ENCODE results near the gene LMBRD1. TPM values are rescaled to one million over a fixed set of nuclear protein-coding genes. Genes with fewer than 3 reads are reported as not detected.

Gene LMBRD1
- total and polyA plus RNA-seq, 12 donors: 35.6 to 63.8 (median 46.5) TPM

DNA sequence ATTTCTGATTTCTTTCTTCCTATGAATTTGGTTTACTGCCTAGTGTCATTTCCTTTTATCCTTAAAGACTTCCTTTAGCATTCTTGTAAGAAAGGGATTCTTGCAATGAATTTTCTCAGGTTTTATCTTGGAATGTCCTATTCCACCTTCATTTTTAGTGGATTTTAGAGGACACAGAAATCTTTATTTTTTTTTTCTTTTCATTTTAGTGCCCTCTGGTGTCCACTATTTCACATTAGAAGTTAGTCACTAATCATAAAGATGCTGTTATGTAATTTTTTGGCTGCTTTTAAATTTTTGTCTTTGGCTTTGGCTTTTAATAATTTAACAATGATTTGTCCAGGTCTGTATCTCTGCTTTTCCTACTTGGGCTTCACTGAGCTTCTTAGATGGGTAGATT, 28.1 kb downstream of the LMBRD1 start:
- H3K27ac ChIP-seq: no peak overlapping the region
- no peaks in the 10 kb centered on the region for H3K4me1 ChIP-seq
- ATAC-seq: no peak
- DNase-seq: no peak
- H3K9me3 ChIP-seq: peaks cover 0 to 10% (median 0%) of the 10 kb centered on the region in 11 donors
- H3K36me3 ChIP-seq: no peaks in the 10 kb centered on the region
- no peak overlapping the region for H3K4me3 ChIP-seq
- no peaks in the 10 kb centered on the region for H3K27me3 ChIP-seq
- intact Hi-C loops (cut with DNase I): no loop called here
- TF ChIP-seq, protein P1, sequence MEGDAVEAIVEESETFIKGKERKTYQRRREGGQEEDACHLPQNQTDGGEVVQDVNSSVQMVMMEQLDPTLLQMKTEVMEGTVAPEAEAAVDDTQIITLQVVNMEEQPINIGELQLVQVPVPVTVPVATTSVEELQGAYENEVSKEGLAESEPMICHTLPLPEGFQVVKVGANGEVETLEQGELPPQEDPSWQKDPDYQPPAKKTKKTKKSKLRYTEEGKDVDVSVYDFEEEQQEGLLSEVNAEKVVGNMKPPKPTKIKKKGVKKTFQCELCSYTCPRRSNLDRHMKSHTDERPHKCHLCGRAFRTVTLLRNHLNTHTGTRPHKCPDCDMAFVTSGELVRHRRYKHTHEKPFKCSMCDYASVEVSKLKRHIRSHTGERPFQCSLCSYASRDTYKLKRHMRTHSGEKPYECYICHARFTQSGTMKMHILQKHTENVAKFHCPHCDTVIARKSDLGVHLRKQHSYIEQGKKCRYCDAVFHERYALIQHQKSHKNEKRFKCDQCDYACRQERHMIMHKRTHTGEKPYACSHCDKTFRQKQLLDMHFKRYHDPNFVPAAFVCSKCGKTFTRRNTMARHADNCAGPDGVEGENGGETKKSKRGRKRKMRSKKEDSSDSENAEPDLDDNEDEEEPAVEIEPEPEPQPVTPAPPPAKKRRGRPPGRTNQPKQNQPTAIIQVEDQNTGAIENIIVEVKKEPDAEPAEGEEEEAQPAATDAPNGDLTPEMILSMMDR (IDR thresholded peaks at IDR 0.05): peak in 3 of 9 donors; percentile 13 to 15 (median 13)

DNA sequence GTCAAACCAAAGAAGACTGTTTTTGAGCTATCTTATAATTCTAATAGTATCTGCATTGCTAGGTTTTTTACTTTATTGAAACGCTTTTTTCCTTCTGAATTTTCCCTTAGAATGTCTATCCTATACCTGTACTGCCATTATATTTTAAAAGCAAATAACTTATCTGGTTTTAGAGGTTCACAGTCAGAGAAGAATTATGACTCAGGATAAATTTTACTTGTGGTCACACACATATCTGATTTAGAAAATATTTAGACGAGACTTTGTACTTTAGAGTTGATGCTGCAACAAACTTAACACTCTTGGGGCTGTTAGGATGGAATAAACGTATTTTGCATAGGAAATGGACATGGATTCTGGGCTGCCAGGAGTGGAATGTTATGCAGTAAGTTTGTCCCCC, 33.0 kb downstream of the LMBRD1 start:
- no peaks in the 10 kb centered on the region for H3K36me3 ChIP-seq
- TF ChIP-seq, protein P1 (IDR thresholded peaks at IDR 0.05): no peak
- H3K27ac ChIP-seq: no peak overlapping the region
- H3K27me3 ChIP-seq: no peaks in the 10 kb centered on the region
- 93 to 94% methylated on average over 3 of the region's 3 CpGs for WGBS, 2 donors
- H3K9me3 ChIP-seq: no peaks in the 10 kb centered on the region
- ATAC-seq (no peak), DNase-seq (no peak)
- intact Hi-C loops (cut with DNase I): no loop called here
- no peak overlapping the region for H3K4me3 ChIP-seq
- H3K4me1 ChIP-seq: peaks cover 0 to 8% (median 0%) of the 10 kb centered on the region in 9 donors

GRCh38 chr6:69761853-69762252, 35.0 kb downstream of the LMBRD1 start:
- WGBS, 2 donors: 70 to 76% methylated on average over 2 of the region's 2 CpGs
- no peak for DNase-seq
- TF ChIP-seq, protein P1 (IDR thresholded peaks at IDR 0.05): no peak
- intact Hi-C loops (cut with DNase I): no loop called here
- ATAC-seq: no peak
- Histone ChIP-seq H3K27me3 (no peaks in the 10 kb centered on the region), H3K36me3 (no peaks in the 10 kb centered on the region), H3K4me3 (no peak overlapping the region), H3K27ac (no peak overlapping the region), H3K9me3 (no peaks in the 10 kb centered on the region), H3K4me1 (peaks cover 0 to 17% (median 5%) of the 10 kb centered on the region in 9 donors)

DNA sequence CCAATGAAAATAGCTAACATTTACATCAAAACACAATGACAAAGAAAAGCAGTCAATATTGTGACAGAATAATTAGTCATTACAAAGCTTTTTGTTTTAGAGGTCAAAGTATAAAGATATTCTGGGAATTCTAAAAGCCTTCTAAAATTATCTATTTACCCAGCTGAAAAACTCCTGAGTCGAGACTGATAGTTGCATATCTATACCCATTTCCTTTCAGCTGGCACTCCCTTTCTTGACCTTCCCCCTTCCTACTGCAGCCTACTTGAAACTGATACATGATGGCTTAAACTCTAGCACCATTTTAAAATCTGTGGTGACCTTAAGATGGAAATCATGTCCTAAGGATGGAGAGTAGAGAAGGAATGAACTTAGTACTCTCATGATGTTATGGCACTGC, 38.6 kb downstream of the LMBRD1 start:
- H3K9me3 ChIP-seq: peaks cover 0 to 18% (median 0%) of the 10 kb centered on the region in 11 donors
- ATAC-seq (no peak), DNase-seq (no peak)
- TF ChIP-seq, protein P1 (IDR thresholded peaks at IDR 0.05): no peak
- H3K4me1 ChIP-seq: peaks cover 0 to 17% (median 5%) of the 10 kb centered on the region in 9 donors
- H3K36me3 ChIP-seq: no peaks in the 10 kb centered on the region
- H3K4me3 ChIP-seq: no peak overlapping the region
- no peaks in the 10 kb centered on the region for H3K27me3 ChIP-seq
- WGBS, 2 donors: 7 to 9% methylated on average over 1 of the region's 1 CpG
- H3K27ac ChIP-seq: no peak overlapping the region
- intact Hi-C loops (cut with DNase I): no loop called here

All from heart right ventricle (tissue), 16 donors.